Naive thymus-derived CD4-positive, alpha-beta T cell (primary cell): ENCODE data around the gene TPM2. TPM values are rescaled to one million over a fixed set of nuclear protein-coding genes. Genes with fewer than 3 reads are reported as not detected.

Experiments used
- ATAC-seq: fragments of 150-1000 bp; cut with Tn5 transposase; 2 replicates; pipeline ENCODE4 v1.10.0; 2021; ENCODE audit warnings: mild to moderate bottlenecking, moderate library complexity
- CTCF ChIA-PET: fragments of 350-600 bp; sonication (Branson Sonifier 250); formaldehyde crosslinking; loops from one replicate; lab custom pipeline; 2021; ENCODE audit warnings: antibody characterized with exemption; lab: Charles Lee
- POLR2A ChIA-PET: fragments of 350-600 bp; sonication (Branson Sonifier 250); formaldehyde crosslinking; loops from one replicate; lab custom pipeline; 2021; ENCODE audit warnings: antibody characterized with exemption, inconsistent platforms; lab: Charles Lee
- DNase-seq, 9 donors: peaks; one replicate each; pipeline versions ENCODE4 v3.0.0 to v3.0.0-alpha.2; 2020 to 2022; ENCODE audit warnings: mixed read lengths in 1 of 9
- H3K27ac ChIP-seq: one replicate; pipeline ENCODE4 v1.7.0; 2013; ENCODE audit warnings: mild to moderate bottlenecking, low read depth, low read length, moderate library complexity
- H3K27me3 ChIP-seq, 2 donors: one replicate each; pipeline ENCODE4 v1.7.0; 2013; ENCODE audit warnings: low read length in 2 of 2, mild to moderate bottlenecking in 2 of 2, moderate library complexity in 2 of 2; ENCODE audit not compliant: control insufficient read depth in 2 of 2, insufficient read depth in 2 of 2
- H3K36me3 ChIP-seq, 3 experiments: 1 replicate in 2 of 3; 2 replicates in 1 of 3; pipeline ENCODE4 v1.7.0; 2013; ENCODE audit warnings: low read length in 3 of 3, mild to moderate bottlenecking in 3 of 3, moderate library complexity in 1 of 3; ENCODE audit not compliant: insufficient read depth in 3 of 3, control insufficient read depth in 2 of 3
- H3K4me1 ChIP-seq, 2 donors: one replicate each; pipeline ENCODE4 v1.7.0; 2013; ENCODE audit warnings: low read length in 2 of 2, mild to moderate bottlenecking in 2 of 2, moderate library complexity in 1 of 2; ENCODE audit not compliant: control insufficient read depth in 2 of 2, insufficient read depth in 2 of 2
- H3K4me3 ChIP-seq: 2 replicates; pipeline ENCODE4 v1.7.0; 2013; ENCODE audit warnings: mild to moderate bottlenecking, low read length
- H3K9me3 ChIP-seq, 3 experiments: 1 replicate in 2 of 3; 2 replicates in 1 of 3; pipeline ENCODE4 v1.7.0; 2013; ENCODE audit warnings: low read length in 3 of 3; ENCODE audit not compliant: control insufficient read depth in 2 of 3
- H3K27ac Mint-ChIP-seq, 9 donors: one replicate each; pipeline ENCODE4 v1.8.0; 2020 to 2022; ENCODE audit warnings: mixed read lengths in 9 of 9, mild to moderate bottlenecking in 8 of 9, moderate library complexity in 5 of 9, inconsistent platforms in 2 of 9
- H3K27me3 Mint-ChIP-seq, 5 donors: one replicate each; pipeline ENCODE4 v1.8.0; 2021 to 2022; ENCODE audit warnings: mixed read lengths in 5 of 5, mild to moderate bottlenecking in 1 of 5
- H3K36me3 Mint-ChIP-seq, 5 donors: one replicate each; pipeline ENCODE4 v1.8.0; 2020 to 2022; ENCODE audit warnings: mixed read lengths in 5 of 5, mild to moderate bottlenecking in 3 of 5, inconsistent platforms in 1 of 5
- H3K4me1 Mint-ChIP-seq, 7 donors: one replicate each; pipeline ENCODE4 v1.8.0; 2020 to 2022; ENCODE audit warnings: mixed read lengths in 7 of 7, mild to moderate bottlenecking in 3 of 7, inconsistent platforms in 1 of 7
- H3K4me3 Mint-ChIP-seq, 10 donors: one replicate each; pipeline ENCODE4 v1.8.0; 2020 to 2022; ENCODE audit warnings: mild to moderate bottlenecking in 10 of 10, mixed read lengths in 10 of 10, moderate library complexity in 6 of 10, inconsistent platforms in 2 of 10
- H3K9me3 Mint-ChIP-seq, 11 donors: one replicate each; pipeline ENCODE4 v1.8.0; 2020 to 2022; ENCODE audit warnings: mixed read lengths in 11 of 11, mild to moderate bottlenecking in 4 of 11, inconsistent platforms in 1 of 11, moderate library complexity in 1 of 11
- intact Hi-C, 2 donors: fragments of 100-400 bp; cut with micrococcal nuclease; formaldehyde crosslinking; loops; one replicate each; pipeline ENCODE4 v1.15.1; 2023
- polyA plus RNA-seq, 2 donors: library from polyadenylated mRNA; unstranded; fragments of 300-500 nt; fragmentation: Illumina TruSeq; gene quantifications; one replicate each; pipeline ENCODE4 v1.2.3, GENCODE V29; 2021
- total RNA-seq, 6 experiments: library from RNA in 5 of 6; stranded (reverse) in 5 of 6; gene quantifications; 1 replicate in 5 of 6; 2 replicates in 1 of 6; pipeline ENCODE4 v1.2.3 and lab custom pipeline; 2021 to 2026

Gene TPM2
- total and polyA plus RNA-seq, 7 experiments from 2014 or later: 0.87 to 136 (median 40.0) TPM; not detected in 1

DNA sequence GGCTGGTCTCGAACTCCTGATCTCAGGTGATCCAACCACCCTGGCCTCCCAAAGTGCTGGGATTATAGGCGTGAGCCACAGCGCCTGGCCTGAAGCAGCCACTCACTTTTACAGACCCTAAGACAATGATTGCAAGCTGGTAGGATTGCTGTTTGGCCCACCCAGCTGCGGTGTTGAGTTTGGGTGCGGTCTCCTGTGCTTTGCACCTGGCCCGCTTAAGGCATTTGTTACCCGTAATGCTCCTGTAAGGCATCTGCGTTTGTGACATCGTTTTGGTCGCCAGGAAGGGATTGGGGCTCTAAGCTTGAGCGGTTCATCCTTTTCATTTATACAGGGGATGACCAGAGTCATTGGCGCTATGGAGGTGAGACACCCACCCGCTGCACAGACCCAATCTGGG is 14.5 kb downstream of the TPM2 start:
- Histone ChIP-seq H3K9me3 (no peaks in the 10 kb centered on the region), H3K4me1 (peaks cover 0 to 11% of the 10 kb centered on the region in 2 donors), H3K27ac (no peak overlapping the region), H3K27me3 (peaks cover 0 to 4% of the 10 kb centered on the region in 2 donors), H3K4me3 (peak overlapping the region; percentile 39), H3K36me3 (no peaks in the 10 kb centered on the region)
- H3K27me3 Mint-ChIP-seq: peaks cover 0 to 35% (median 9%) of the 10 kb centered on the region in 5 donors
- H3K4me1 Mint-ChIP-seq: peaks cover 8 to 20% (median 14%) of the 10 kb centered on the region in 7 donors
- ChIA-PET CTCF (interaction anchor here (0.9 to 4.4 kb wide), 3 partner anchors 13 to 26 kb away, joined by 3 to 21 read pairs (median 3); no protein-coding TSS in a partner anchor), POLR2A (interaction anchor here (0.7 to 1.6 kb wide), 7 partner anchors 9 to 237 kb away, joined by 3 to 7 read pairs (median 4); partner anchors contain the start of genes CCDC107 and RMRP)
- peaks cover 0 to 5% (median 0%) of the 10 kb centered on the region in 5 donors for H3K36me3 Mint-ChIP-seq
- ATAC-seq (peak; percentile 5), DNase-seq (no peak)
- intact Hi-C loops: no loop called here
- H3K9me3 Mint-ChIP-seq: no peaks in the 10 kb centered on the region
- H3K4me3 Mint-ChIP-seq: peak overlapping the region; percentile 17 to 89 (median 72)
- no peak overlapping the region for H3K27ac Mint-ChIP-seq

DNA sequence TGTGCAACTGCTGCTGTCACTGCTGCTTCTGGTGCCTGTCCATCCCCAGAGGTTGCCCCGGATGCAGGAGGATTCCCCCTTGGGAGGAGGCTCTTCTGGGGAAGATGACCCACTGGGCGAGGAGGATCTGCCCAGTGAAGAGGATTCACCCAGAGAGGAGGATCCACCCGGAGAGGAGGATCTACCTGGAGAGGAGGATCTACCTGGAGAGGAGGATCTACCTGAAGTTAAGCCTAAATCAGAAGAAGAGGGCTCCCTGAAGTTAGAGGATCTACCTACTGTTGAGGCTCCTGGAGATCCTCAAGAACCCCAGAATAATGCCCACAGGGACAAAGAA is 15.7 kb downstream of the TPM2 start:
- ChIA-PET CTCF (interaction anchor here (0.8 to 4.4 kb wide), 3 partner anchors 22 to 28 kb away, joined by 3 to 21 read pairs (median 3); no protein-coding TSS in a partner anchor), POLR2A (interaction anchor here (1.1 kb wide), 1 partner anchor 9 kb away, joined by 3 read pairs; the partner anchor contains the start of gene ARHGEF39)
- Histone ChIP-seq H3K36me3 (no peaks in the 10 kb centered on the region), H3K27ac (no peak overlapping the region), H3K4me1 (peaks cover 0 to 11% of the 10 kb centered on the region in 2 donors), H3K9me3 (no peaks in the 10 kb centered on the region), H3K4me3 (no peak overlapping the region), H3K27me3 (peaks cover 0 to 4% of the 10 kb centered on the region in 2 donors)
- peak overlapping the region in 3 of 10 donors; percentile 59 to 89 (median 62) for H3K4me3 Mint-ChIP-seq
- peaks cover 0 to 35% (median 9%) of the 10 kb centered on the region in 5 donors for H3K27me3 Mint-ChIP-seq
- ATAC-seq (no peak), DNase-seq (no peak)
- H3K4me1 Mint-ChIP-seq: peaks cover 8 to 20% (median 14%) of the 10 kb centered on the region in 7 donors
- no peak overlapping the region for H3K27ac Mint-ChIP-seq
- H3K9me3 Mint-ChIP-seq: no peaks in the 10 kb centered on the region
- H3K36me3 Mint-ChIP-seq: peaks cover 0 to 5% (median 0%) of the 10 kb centered on the region in 5 donors
- intact Hi-C loops: no loop called here

DNA sequence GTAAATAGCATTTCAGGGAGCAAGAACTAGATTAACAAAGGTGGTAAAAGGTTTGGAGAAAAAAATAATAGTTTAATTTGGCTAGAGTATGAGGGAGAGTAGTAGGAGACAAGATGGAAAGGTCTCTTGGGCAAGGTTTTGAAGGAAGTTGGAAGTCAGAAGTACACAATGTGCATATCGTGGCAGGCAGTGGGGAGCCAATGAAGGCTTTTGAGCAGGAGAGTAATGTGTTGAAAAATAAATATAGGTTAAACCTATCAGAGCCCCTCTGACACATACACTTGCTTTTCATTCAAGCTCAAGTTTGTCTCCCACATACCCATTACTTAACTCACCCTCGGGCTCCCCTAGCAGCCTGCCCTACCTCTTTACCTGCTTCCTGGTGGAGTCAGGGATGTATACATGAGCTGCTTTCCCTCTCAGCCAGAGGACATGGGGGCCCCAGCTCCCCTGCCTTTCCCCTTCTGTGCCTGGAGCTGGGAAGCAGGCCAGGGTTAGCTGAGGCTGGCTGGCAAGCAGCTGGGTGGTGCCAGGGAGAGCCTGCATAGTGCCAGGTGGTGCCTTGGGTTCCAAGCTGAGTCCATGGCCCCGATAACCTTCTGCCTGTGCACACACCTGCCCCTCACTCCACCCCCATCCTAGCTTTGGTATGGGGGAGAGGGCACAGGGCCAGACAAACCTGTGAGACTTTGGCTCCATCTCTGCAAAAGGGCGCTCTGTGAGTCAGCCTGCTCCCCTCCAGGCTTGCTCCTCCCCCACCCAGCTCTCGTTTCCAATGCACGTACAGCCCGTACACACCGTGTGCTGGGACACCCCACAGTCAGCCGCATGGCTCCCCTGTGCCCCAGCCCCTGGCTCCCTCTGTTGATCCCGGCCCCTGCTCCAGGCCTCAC is 16.3 kb downstream of the TPM2 start, which contains the start of gene CA9:
TSS of gene CA9 (plus strand) at position 797 of the 893 bp plus-strand sequence. CDS start at position 829, 32 bp downstream.
- Histone ChIP-seq H3K36me3 (no peaks in the 10 kb centered on the region), H3K27me3 (peaks cover 0 to 4% of the 10 kb centered on the region in 2 donors), H3K4me3 (no peak within 1 kb of the TSS), H3K9me3 (no peaks in the 10 kb centered on the region), H3K4me1 (peaks cover 0 to 11% of the 10 kb centered on the region in 2 donors), H3K27ac (no peak within 1 kb of the TSS)
- DNase-seq (no peak), ATAC-seq (no peak)
- Mint-ChIP-seq H3K4me1 (peaks cover 8 to 20% (median 14%) of the 10 kb centered on the region in 7 donors), H3K27me3 (peaks cover 0 to 32% (median 9%) of the 10 kb centered on the region in 5 donors), H3K36me3 (peaks cover 0 to 5% (median 0%) of the 10 kb centered on the region in 5 donors), H3K9me3 (peaks cover 0 to under 1% (median 0%) of the 10 kb centered on the region in 11 donors), H3K4me3 (peak within 1 kb of the TSS; percentile 26 to 89 (median 62)), H3K27ac (peak within 1 kb of the TSS in 5 of 9 donors; percentile 11 to 48 (median 36))
- ChIA-PET POLR2A (interaction anchor here (1.1 kb wide), 1 partner anchor 9 kb away, joined by 3 read pairs; the partner anchor contains the start of gene ARHGEF39), CTCF (interaction anchor here (0.6 to 4.4 kb wide), 4 partner anchors 23 to 47 kb away, joined by 3 to 21 read pairs (median 3); no protein-coding TSS in a partner anchor)
- intact Hi-C loops: no loop called here

DNA sequence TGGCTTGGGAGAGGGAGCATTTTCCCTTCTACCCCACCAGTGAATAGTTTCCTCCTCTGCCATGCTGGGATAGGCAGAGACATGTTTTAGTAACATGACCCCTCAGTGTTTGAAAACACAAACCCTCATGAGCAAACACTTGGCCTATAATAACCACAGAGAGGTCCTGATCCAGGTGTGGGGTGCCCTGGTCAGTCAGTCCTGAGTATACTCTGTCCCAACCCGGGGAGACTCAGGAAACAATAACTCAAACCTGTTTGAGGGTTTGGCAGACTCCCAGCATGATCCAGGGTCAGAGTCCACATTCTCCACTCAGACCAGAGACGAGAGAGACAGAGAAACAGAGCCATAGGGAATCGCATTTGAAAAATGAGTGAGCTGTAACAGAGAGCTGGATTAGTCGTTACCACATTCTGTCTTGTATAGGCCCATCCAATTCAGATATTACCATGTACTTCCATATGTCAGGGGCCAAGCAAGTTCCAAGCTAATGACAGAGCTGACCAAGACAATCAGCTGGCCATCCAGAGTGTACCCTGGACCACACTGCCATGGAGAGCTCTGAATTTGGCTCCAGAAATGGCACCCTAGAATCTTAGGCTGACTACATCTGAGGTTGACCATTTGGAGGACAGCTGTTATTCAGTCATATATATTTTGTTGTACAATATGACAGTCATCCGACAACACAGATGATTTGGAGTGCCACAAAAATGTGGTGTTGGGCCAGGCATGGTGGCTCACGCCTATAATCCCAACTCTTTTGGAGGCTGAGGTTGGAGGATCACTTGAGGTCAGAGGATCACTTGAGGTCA is 20.2 kb downstream of the TPM2 start:
- ChIA-PET CTCF (interaction anchor here (0.7 to 3.7 kb wide), 4 partner anchors 11 to 53 kb away, joined by 3 to 15 read pairs (median 6); partner anchors contain the start of genes CCDC107 and RMRP), POLR2A (interaction anchor here (1.1 to 1.4 kb wide), 3 partner anchors 20 to 49 kb away, joined by 3 read pairs; no protein-coding TSS in a partner anchor)
- peaks cover 8 to 23% (median 20%) of the 10 kb centered on the region in 7 donors for H3K4me1 Mint-ChIP-seq
- H3K4me3 Mint-ChIP-seq: no peak overlapping the region
- intact Hi-C loops: no loop called here
- peaks cover 0 to 8% (median 0%) of the 10 kb centered on the region in 11 donors for H3K9me3 Mint-ChIP-seq
- Histone ChIP-seq H3K36me3 (no peaks in the 10 kb centered on the region), H3K27me3 (peaks cover 0 to 4% of the 10 kb centered on the region in 2 donors), H3K27ac (no peak overlapping the region), H3K4me1 (no peaks in the 10 kb centered on the region), H3K9me3 (no peaks in the 10 kb centered on the region), H3K4me3 (no peak overlapping the region)
- peaks cover 0 to 19% (median 3%) of the 10 kb centered on the region in 5 donors for H3K27me3 Mint-ChIP-seq
- DNase-seq: no peak
- no peak for ATAC-seq
- H3K27ac Mint-ChIP-seq: no peak overlapping the region
- H3K36me3 Mint-ChIP-seq: peaks cover 0 to 6% (median 0%) of the 10 kb centered on the region in 5 donors

DNA sequence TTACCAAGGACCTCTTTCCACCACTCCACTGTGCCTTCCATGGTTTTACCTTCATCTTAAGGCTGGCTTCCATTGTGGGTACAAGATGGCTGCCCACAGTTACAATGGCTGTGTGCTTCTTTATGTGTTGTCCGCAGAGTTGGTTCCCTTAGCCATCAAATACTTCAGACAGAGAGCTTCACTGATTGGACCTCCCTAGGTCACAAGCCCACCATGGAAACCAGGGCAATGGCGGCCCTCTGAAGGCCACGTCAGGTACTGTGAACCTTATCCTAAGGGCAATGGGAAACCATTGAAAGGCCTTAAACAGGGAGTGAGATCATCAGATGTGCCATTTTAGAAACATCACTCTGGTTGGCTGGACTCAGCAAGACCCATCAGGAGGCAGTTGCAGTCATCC is 21.8 kb downstream of the TPM2 start:
- Histone ChIP-seq H3K27ac (no peak overlapping the region), H3K36me3 (no peaks in the 10 kb centered on the region), H3K9me3 (no peaks in the 10 kb centered on the region), H3K4me1 (peaks cover 0 to 1% of the 10 kb centered on the region in 2 donors), H3K4me3 (no peak overlapping the region), H3K27me3 (no peaks in the 10 kb centered on the region)
- H3K27me3 Mint-ChIP-seq: peaks cover 0 to 4% (median 0%) of the 10 kb centered on the region in 5 donors
- no peak for ATAC-seq
- POLR2A ChIA-PET: interaction anchor here (0.6 to 1.0 kb wide), 2 partner anchors 21 to 30 kb away, joined by 3 read pairs; no protein-coding TSS in a partner anchor
- peaks cover 12 to 36% (median 32%) of the 10 kb centered on the region in 7 donors for H3K4me1 Mint-ChIP-seq
- H3K36me3 Mint-ChIP-seq: peaks cover 0 to 3% (median 0%) of the 10 kb centered on the region in 5 donors
- intact Hi-C loops: no loop called here
- no peak for DNase-seq
- no peak overlapping the region for H3K4me3 Mint-ChIP-seq
- H3K9me3 Mint-ChIP-seq: peaks cover 0 to 8% (median 0%) of the 10 kb centered on the region in 11 donors
- CTCF ChIA-PET: interaction anchor here (1.0 to 3.7 kb wide), 2 partner anchors 10 to 29 kb away, joined by 3 to 15 read pairs; partner anchors contain the start of genes CCDC107 and RMRP
- no peak overlapping the region for H3K27ac Mint-ChIP-seq
